ENCODE data around the gene GTF2H4. TPM values are rescaled to one million over a fixed set of nuclear protein-coding genes. Genes with fewer than 3 reads are reported as not detected.

Gene GTF2H4
- total and polyA plus RNA-seq, 2 of the 8 experiments (the other 6 are each of a cell fraction or from before 2014, with no cell fraction given): 42.3 to 53.4 TPM

GRCh38 chr6:30897882-30898281, 10.1 kb upstream of the GTF2H4 start:
- CTCF ChIA-PET (ENCODE audit: partially characterized antibody): interaction anchor here (1.1 to 1.7 kb wide), 5 partner anchors 9 to 182 kb away, joined by 3 to 5 read pairs (median 3); partner anchors contain the start of gene GTF2H4

More at GRCh38 chr6:30897882-30898281, 10.1 kb upstream of the GTF2H4 start:
- Histone ChIP-seq H2AK5ac (ENCODE audit: low read depth, low read length) (no peak overlapping the region), H3K56ac (replicated peaks; ENCODE audit: insufficient read length, low read depth, low read length) (no peak overlapping the region), H3K79me1 (ENCODE audit: low read depth, low read length) (peaks cover 5% of the 10 kb centered on the region; the same call in 1 of the 2 replicates), H3K36me3 (ENCODE audit: control insufficient read depth in 2 of 4, insufficient read depth in 4 of 4, low read length in 3 of 4) (peaks cover 38 to 73% (median 61%) of the 10 kb centered on the region in 4 experiments), H4K91ac (replicated peaks; ENCODE audit: insufficient read length, low read length) (no peak overlapping the region), H3K9me3 (ENCODE audit: insufficient read depth in 2 of 2, low read depth in 1 of 2, low read length in 1 of 2) (no peaks in the 10 kb centered on the region), H3K27me3 (replicated peaks in 1 of 4; ENCODE audit: control insufficient read depth in 3 of 4, extremely low read depth in 1 of 4, insufficient read depth in 3 of 4, low read length in 3 of 4) (no peaks in the 10 kb centered on the region), H3K4me3 (ENCODE audit: extremely low read depth in 1 of 4, insufficient read depth in 2 of 4, low read depth in 3 of 4, low read length in 4 of 4) (no peak overlapping the region), H2BK15ac (ENCODE audit: low read length) (no peak overlapping the region), H3K14ac (ENCODE audit: insufficient read length) (no peak overlapping the region), H3K27ac (ENCODE audit: low read depth, low read length) (no peak overlapping the region), H2BK120ac (replicated peaks; ENCODE audit: low read depth, low read length) (no peak overlapping the region), H3K4me2 (ENCODE audit: insufficient read depth in 1 of 2, low read depth in 2 of 2, low read length in 2 of 2) (no peak overlapping the region), H2BK12ac (ENCODE audit: low read depth, low read length) (no peak overlapping the region), H3K9ac (replicated peaks in 1 of 4; ENCODE audit: extremely low read depth in 1 of 4, low read depth in 3 of 4, low read length in 3 of 4) (no peak overlapping the region), H2BK20ac (ENCODE audit: low read length) (no peak overlapping the region), H3K4me1 (replicated peaks in 1 of 4; ENCODE audit: control insufficient read depth in 3 of 4, insufficient read depth in 4 of 4, low read length in 3 of 4) (no peaks in the 10 kb centered on the region), H4K5ac (ENCODE audit: insufficient read length, low read depth, low read length) (no peak overlapping the region), H3K23ac (ENCODE audit: insufficient read length) (no peak overlapping the region), H3K4ac (replicated peaks; ENCODE audit: insufficient read length, low read depth, low read length) (no peak overlapping the region), H4K20me1 (replicated peaks in 1 of 2; ENCODE audit: control insufficient read depth in 1 of 2, insufficient read depth in 2 of 2, low read length in 2 of 2) (peaks cover 2 to 16% of the 10 kb centered on the region in 2 experiments), H4K8ac (ENCODE audit: extremely low read depth, insufficient read depth, low read length) (peak overlapping the region; percentile 48; the same call in 1 of the 2 replicates), H3K18ac (ENCODE audit: extremely low read depth, low read length) (no peak overlapping the region), H3K23me2 (ENCODE audit: low read depth, low read length) (peaks cover 5% of the 10 kb centered on the region; the same call in 1 of the 2 replicates), H2BK5ac (ENCODE audit: low read depth, low read length) (no peak overlapping the region), H2AFZ (ENCODE audit: low read length) (no peak overlapping the region), H3K79me2 (ENCODE audit: control insufficient read depth in 1 of 2, insufficient read depth in 2 of 2, low read length in 2 of 2) (no peaks in the 10 kb centered on the region)
- WGBS, 2 experiments (ENCODE audit: extremely low coverage in 1 of 2, insufficient coverage in 1 of 2, insufficient read length in 1 of 2, insufficient replicate concordance in 2 of 2, low coverage in 1 of 2, low lambda C conversion rate in 2 of 2, missing lambda C conversion rate in 1 of 2): 95% methylated on average over 15 of the region's 16 CpGs; no CpG with 5 or more reads in 1 of the 2 experiments
- DNase-seq (ENCODE audit: low read depth in 1 of 2, low spot score in 2 of 2) (no peak), FAIRE-seq (no peak)
- POLR2A ChIA-PET (ENCODE audit: partially characterized antibody): interaction anchor here (1.4 to 5.4 kb wide), 5 partner anchors 9 to 76 kb away, joined by 3 to 22 read pairs (median 5); partner anchors contain the start of genes DDR1 and VARS2
- TF ChIP-seq KDM1A (IDR thresholded peaks at IDR 0.05; ENCODE audit: borderline replicate concordance, low read length): no peak
- TF ChIP-seq EP300 (IDR thresholded peaks at IDR 0.05; ENCODE audit: borderline replicate concordance in 1 of 2, low read depth in 2 of 2, low read length in 2 of 2): no peak
- TF ChIP-seq RAD21 (IDR thresholded peaks at IDR 0.05 in 1 of 2, conservative IDR thresholded peaks at IDR 0.05 in 1 of 2; ENCODE audit: low read depth in 2 of 2, low read length in 2 of 2): no peak
- TF ChIP-seq KDM4A (IDR thresholded peaks at IDR 0.05; ENCODE audit: low read depth, low read length, severe bottlenecking): no peak

Measured in H1 (cell line).